ENCODE measurements around the gene TENT4B. TPM values are rescaled to one million over a fixed set of nuclear protein-coding genes. Genes with fewer than 3 reads are reported as not detected.

The TENT4B gene
- total RNA-seq, 1 experiment from 2014 or later = 11.4 TPM

DNA sequence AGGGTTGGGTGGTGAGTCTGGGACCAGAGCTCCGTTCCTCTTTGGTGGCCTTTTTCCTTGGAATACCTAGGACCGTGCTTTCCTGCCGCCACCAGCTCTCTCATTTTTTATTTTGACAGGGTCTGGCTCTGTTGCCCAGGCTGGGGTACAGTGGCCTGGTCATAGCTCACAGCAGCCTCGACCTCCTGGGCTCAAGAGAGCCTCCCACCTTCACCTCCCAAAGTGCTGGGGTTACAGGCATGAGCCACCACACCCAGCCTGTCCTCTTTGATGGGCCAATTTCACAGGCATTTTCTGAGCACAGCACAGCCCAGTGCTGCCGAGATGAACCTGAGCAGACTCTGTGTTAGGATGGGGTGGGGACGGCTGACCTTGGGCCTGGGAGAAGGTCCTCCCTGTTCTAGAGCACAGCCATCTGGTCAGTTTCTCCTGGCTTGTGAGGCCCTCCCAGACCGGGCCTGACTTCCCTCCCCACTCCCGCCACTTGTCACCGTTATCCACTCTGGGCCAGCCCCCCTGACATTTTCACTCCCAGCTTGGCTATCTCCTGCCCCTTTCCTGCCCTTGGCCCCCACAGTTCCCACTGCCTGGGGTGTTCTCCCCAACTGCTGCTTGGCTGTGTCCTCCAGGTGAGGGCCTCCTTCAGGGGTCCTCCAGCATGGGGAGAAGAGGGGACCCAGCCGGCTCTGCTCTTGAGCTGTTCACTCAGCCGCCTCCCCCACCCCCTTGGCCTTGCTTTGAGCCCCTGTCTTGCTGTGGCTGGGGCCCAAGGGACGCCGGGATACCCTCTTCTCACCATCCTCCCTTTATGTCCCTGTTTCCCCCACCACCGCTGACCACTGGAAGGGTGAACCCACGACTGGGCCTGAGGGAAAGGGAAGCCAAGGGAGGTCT lies 118.3 kb downstream of the TENT4B start:
- Histone ChIP-seq H3F3A (ENCODE audit: insufficient read depth, low read depth) (peaks cover 2% of the 10 kb centered on the region; the same call in 1 of the 2 replicates), H3K4me3 (no peak overlapping the region), H3K9me2 (ENCODE audit: insufficient read depth) (no peaks in the 10 kb centered on the region), H2AFZ (no peak overlapping the region), H3K27me3 (ENCODE audit: insufficient read depth, low read depth) (no peaks in the 10 kb centered on the region), H3K36me3 (ENCODE audit: low read depth) (no peaks in the 10 kb centered on the region), H3K9me3 (ENCODE audit: insufficient read depth, low read depth) (no peaks in the 10 kb centered on the region), H3K79me2 (ENCODE audit: low read depth) (no peaks in the 10 kb centered on the region), H3K4me1 (replicated peaks; ENCODE audit: insufficient read depth) (peaks cover 25% of the 10 kb centered on the region), H3K4me2 (0 out of 2 replicates have a peak overlapping the region, but pooled peaks have one; percentile 0), H4K20me1 (ENCODE audit: insufficient read depth) (peaks cover 3% of the 10 kb centered on the region; the same call in 1 of the 2 replicates), H3K27ac (no peak overlapping the region)
- DNase-seq = no peak
- CTCF ChIA-PET = no interaction called here
- BruUV-seq (replicated peaks) = no TSS peak
- POLR2A ChIA-PET (ENCODE audit: unreplicated experiment) = no interaction called here
- intact Hi-C loops (cut with micrococcal nuclease; ENCODE audit: unreplicated experiment) = no loop called here
- TF ChIP-seq EZH2 (IDR thresholded peaks at IDR 0.05; ENCODE audit: low read depth) = no peak
- TF ChIP-seq, protein P1, sequence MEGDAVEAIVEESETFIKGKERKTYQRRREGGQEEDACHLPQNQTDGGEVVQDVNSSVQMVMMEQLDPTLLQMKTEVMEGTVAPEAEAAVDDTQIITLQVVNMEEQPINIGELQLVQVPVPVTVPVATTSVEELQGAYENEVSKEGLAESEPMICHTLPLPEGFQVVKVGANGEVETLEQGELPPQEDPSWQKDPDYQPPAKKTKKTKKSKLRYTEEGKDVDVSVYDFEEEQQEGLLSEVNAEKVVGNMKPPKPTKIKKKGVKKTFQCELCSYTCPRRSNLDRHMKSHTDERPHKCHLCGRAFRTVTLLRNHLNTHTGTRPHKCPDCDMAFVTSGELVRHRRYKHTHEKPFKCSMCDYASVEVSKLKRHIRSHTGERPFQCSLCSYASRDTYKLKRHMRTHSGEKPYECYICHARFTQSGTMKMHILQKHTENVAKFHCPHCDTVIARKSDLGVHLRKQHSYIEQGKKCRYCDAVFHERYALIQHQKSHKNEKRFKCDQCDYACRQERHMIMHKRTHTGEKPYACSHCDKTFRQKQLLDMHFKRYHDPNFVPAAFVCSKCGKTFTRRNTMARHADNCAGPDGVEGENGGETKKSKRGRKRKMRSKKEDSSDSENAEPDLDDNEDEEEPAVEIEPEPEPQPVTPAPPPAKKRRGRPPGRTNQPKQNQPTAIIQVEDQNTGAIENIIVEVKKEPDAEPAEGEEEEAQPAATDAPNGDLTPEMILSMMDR (conservative IDR thresholded peaks at IDR 0.05) = no peak

DNA sequence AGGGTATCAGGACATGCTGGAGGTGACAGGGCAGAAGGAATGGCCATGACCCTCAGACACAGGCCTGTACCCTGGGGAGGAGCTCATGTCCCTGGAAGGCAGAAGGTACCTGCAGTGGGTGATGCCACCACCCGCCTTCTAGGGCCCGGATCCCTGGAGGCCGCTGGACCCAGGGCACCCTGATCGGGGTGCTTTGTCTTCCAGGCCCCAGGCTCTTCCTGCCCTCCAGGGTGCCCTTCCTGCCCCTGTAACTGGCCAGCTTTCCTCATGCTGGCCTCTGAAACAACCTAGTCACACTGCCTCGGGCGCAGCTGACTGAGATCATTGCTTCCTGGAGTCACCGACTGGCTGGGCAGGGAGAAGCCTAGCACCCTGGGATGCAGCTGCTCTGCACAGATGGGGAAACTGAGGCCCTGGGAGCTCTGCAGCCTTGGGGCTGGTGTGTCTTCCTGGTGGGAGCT lies 119.0 kb downstream of the TENT4B start:
- no peak for TF ChIP-seq EZH2 (IDR thresholded peaks at IDR 0.05; ENCODE audit: low read depth)
- TF ChIP-seq, protein P1 (conservative IDR thresholded peaks at IDR 0.05) = no peak
- H3K36me3 ChIP-seq (ENCODE audit: low read depth) = no peaks in the 10 kb centered on the region
- DNase-seq = peak; percentile 14 to 54
- no peaks in the 10 kb centered on the region for H3K27me3 ChIP-seq (ENCODE audit: insufficient read depth, low read depth)
- no peaks in the 10 kb centered on the region for H3K9me2 ChIP-seq (ENCODE audit: insufficient read depth)
- H3K4me1 ChIP-seq (replicated peaks; ENCODE audit: insufficient read depth) = peaks cover 17% of the 10 kb centered on the region
- POLR2A ChIA-PET (ENCODE audit: unreplicated experiment) = no interaction called here
- CTCF ChIA-PET = no interaction called here
- H3K4me2 ChIP-seq = 0 out of 2 replicates have a peak overlapping the region, but pooled peaks have one; percentile 0
- H3K79me2 ChIP-seq (ENCODE audit: low read depth) = no peaks in the 10 kb centered on the region
- intact Hi-C loops (cut with micrococcal nuclease; ENCODE audit: unreplicated experiment) = no loop called here
- peaks cover 3% of the 10 kb centered on the region; the same call in 1 of the 2 replicates for H4K20me1 ChIP-seq (ENCODE audit: insufficient read depth)
- H3K4me3 ChIP-seq = no peak overlapping the region
- H3K9me3 ChIP-seq (ENCODE audit: insufficient read depth, low read depth) = no peaks in the 10 kb centered on the region
- H3F3A ChIP-seq (ENCODE audit: insufficient read depth, low read depth) = peaks cover 9% of the 10 kb centered on the region; the same call in 1 of the 2 replicates
- no peak overlapping the region for H3K27ac ChIP-seq
- H2AFZ ChIP-seq = no peak overlapping the region
- no TSS peak for BruUV-seq (replicated peaks)

DNA sequence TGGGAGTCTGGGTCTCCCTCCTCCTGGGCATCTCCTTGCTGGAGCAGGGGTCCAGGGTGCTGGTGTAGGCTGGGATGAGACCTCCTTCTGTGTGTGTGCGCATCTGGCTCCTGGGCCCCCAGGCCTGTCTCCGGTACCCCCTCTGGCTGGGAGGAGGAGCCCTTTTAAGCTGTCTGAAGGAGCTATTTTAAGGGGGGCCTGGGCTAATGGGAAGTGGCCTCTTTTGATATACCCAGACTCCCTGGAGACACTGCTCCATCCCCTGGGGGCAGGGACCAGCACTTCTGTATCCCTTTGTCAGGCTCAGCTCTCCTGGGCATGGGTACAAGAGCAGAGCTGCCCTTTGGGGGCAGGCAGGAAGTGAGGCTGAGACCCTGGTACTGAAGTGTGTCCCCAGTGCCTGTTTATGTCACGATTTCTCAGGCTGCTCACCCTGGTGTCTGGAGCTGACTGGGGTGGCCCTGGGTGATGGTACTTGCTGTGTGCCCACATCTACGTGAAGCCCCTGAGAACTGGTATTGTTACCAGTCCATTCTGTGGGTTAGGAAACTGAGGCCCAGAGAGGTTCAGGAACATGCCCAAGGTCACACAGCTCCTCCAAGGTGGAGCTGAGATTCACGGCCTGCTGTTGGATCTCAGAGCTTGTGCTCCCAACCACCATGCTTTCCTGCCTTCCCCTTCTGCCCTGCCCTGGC lies 119.7 kb downstream of the TENT4B start:
- H4K20me1 ChIP-seq (ENCODE audit: insufficient read depth) = peaks cover 3% of the 10 kb centered on the region; the same call in 1 of the 2 replicates
- H3K79me2 ChIP-seq (ENCODE audit: low read depth) = no peaks in the 10 kb centered on the region
- H3K4me1 ChIP-seq (replicated peaks; ENCODE audit: insufficient read depth) = peaks cover 11% of the 10 kb centered on the region
- H2AFZ ChIP-seq = no peak overlapping the region
- ChIA-PET CTCF (no interaction called here), POLR2A (ENCODE audit: unreplicated experiment) (no interaction called here)
- H3K9me2 ChIP-seq (ENCODE audit: insufficient read depth) = no peaks in the 10 kb centered on the region
- H3F3A ChIP-seq (ENCODE audit: insufficient read depth, low read depth) = peaks cover 10% of the 10 kb centered on the region; the same call in 1 of the 2 replicates
- H3K4me2 ChIP-seq = no peak overlapping the region
- no peaks in the 10 kb centered on the region for H3K27me3 ChIP-seq (ENCODE audit: insufficient read depth, low read depth)
- no peak overlapping the region for H3K4me3 ChIP-seq
- H3K9me3 ChIP-seq (ENCODE audit: insufficient read depth, low read depth) = no peaks in the 10 kb centered on the region
- BruUV-seq (replicated peaks) = no TSS peak
- H3K36me3 ChIP-seq (ENCODE audit: low read depth) = no peaks in the 10 kb centered on the region
- TF ChIP-seq EZH2 (IDR thresholded peaks at IDR 0.05; ENCODE audit: low read depth) = no peak
- TF ChIP-seq, protein P1 (conservative IDR thresholded peaks at IDR 0.05) = no peak
- no peak overlapping the region for H3K27ac ChIP-seq
- no peak for DNase-seq
- intact Hi-C loops (cut with micrococcal nuclease; ENCODE audit: unreplicated experiment) = no loop called here
